ENCODE measurements around the gene OOSP4A.

Gene OOSP4A

GRCh38 chr11:59963733-59964132, at the start of gene OOSP4A:
TSS of gene OOSP4A (plus strand) at chr11:59964033. CDS start at chr11:59964033, 0 bp downstream.
- H3K4me3 Mint-ChIP-seq: no peak within 1 kb of the TSS
- TF ChIP-seq CTCF (IDR thresholded peaks at IDR 0.05): no peak
- H3K4me1 Mint-ChIP-seq: no peaks in the 10 kb centered on the region
- no peaks in the 10 kb centered on the region for H3K36me3 Mint-ChIP-seq (ENCODE audit: low read depth)
- H3K27ac Mint-ChIP-seq: no peak within 1 kb of the TSS
- peaks cover 1% of the 10 kb centered on the region for H3K27me3 Mint-ChIP-seq (ENCODE audit: low read depth, poor library complexity)
- no peaks in the 10 kb centered on the region for H3K9me3 Mint-ChIP-seq
- DNase-seq: no peak

GRCh38 chr11:59918480-59918879, 45.4 kb upstream of the OOSP4A start:
- peaks cover 38% of the 10 kb centered on the region for H3K9me3 Mint-ChIP-seq
- H3K4me1 Mint-ChIP-seq: no peaks in the 10 kb centered on the region
- peaks cover 3% of the 10 kb centered on the region for H3K27me3 Mint-ChIP-seq (ENCODE audit: low read depth, poor library complexity)
- TF ChIP-seq CTCF (IDR thresholded peaks at IDR 0.05): no peak
- H3K27ac Mint-ChIP-seq: no peak overlapping the region
- no peaks in the 10 kb centered on the region for H3K36me3 Mint-ChIP-seq (ENCODE audit: low read depth)
- no peak overlapping the region for H3K4me3 Mint-ChIP-seq
- DNase-seq: no peak

- peak; percentile 46 for TF ChIP-seq CTCF (IDR thresholded peaks at IDR 0.05)
- peak; percentile 19 for DNase-seq
- no peak overlapping the region for H3K4me3 Mint-ChIP-seq
- peaks cover 3% of the 10 kb centered on the region for H3K27me3 Mint-ChIP-seq (ENCODE audit: low read depth, poor library complexity)
- no peak overlapping the region for H3K27ac Mint-ChIP-seq
- peaks cover 43% of the 10 kb centered on the region for H3K9me3 Mint-ChIP-seq
- H3K36me3 Mint-ChIP-seq (ENCODE audit: low read depth): peaks cover 4% of the 10 kb centered on the region
- no peaks in the 10 kb centered on the region for H3K4me1 Mint-ChIP-seq
Measured at GRCh38 chr11:59918987-59919589, 44.7 kb upstream of the OOSP4A start.

- TF ChIP-seq CTCF (IDR thresholded peaks at IDR 0.05): no peak
- peak; percentile 31 for DNase-seq
- Mint-ChIP-seq H3K27ac (no peak overlapping the region), H3K9me3 (peaks cover 69% of the 10 kb centered on the region), H3K36me3 (ENCODE audit: low read depth) (peaks cover 8% of the 10 kb centered on the region), H3K4me1 (no peaks in the 10 kb centered on the region), H3K4me3 (no peak overlapping the region), H3K27me3 (ENCODE audit: low read depth, poor library complexity) (no peaks in the 10 kb centered on the region)
Measured at GRCh38 chr11:59923813-59924212, 40.0 kb upstream of the OOSP4A start.

- Mint-ChIP-seq H3K27ac (no peak overlapping the region), H3K4me1 (no peaks in the 10 kb centered on the region), H3K27me3 (ENCODE audit: low read depth, poor library complexity) (no peaks in the 10 kb centered on the region), H3K9me3 (peaks cover 23% of the 10 kb centered on the region), H3K4me3 (no peak overlapping the region), H3K36me3 (ENCODE audit: low read depth) (peaks cover 3% of the 10 kb centered on the region)
- no peak for DNase-seq
- no peak for TF ChIP-seq CTCF (IDR thresholded peaks at IDR 0.05)
Measured at GRCh38 chr11:59931688-59932087, 32.1 kb upstream of the OOSP4A start.

- TF ChIP-seq CTCF (IDR thresholded peaks at IDR 0.05): no peak
- no peaks in the 10 kb centered on the region for H3K36me3 Mint-ChIP-seq (ENCODE audit: low read depth)
- peaks cover 7% of the 10 kb centered on the region for H3K27me3 Mint-ChIP-seq (ENCODE audit: low read depth, poor library complexity)
- H3K27ac Mint-ChIP-seq: peak within 1 kb of the TSS; percentile 87
- no peaks in the 10 kb centered on the region for H3K9me3 Mint-ChIP-seq
- no peaks in the 10 kb centered on the region for H3K4me1 Mint-ChIP-seq
- H3K4me3 Mint-ChIP-seq: no peak within 1 kb of the TSS
- no peak for DNase-seq
Measured at GRCh38 chr11:59938132-59938531, 25.7 kb upstream of the OOSP4A start, which contains the start of gene OOSP1. TSS of gene OOSP1 (plus strand) at chr11:59938432. CDS start at chr11:59938455, 23 bp downstream.

Data from nephron progenitor cell (in vitro differentiated cells).